HepG2 (cell line): Measurements from ENCODE around the gene BARX1. TPM values are rescaled to one million over a fixed set of nuclear protein-coding genes. Genes with fewer than 3 reads are reported as not detected.

ENCODE experiments used
- ATAC-seq: fragments of 200-7000 bp; cut with Tn5 transposase; 3 replicates; pipeline ENCODE4 v1.9.1; 2020; ENCODE audit warnings: mild to moderate bottlenecking, moderate library complexity
- BruUV-seq: library from RNA; stranded (reverse); fragments of 400-500 nt; replicated peaks from 2 replicates; lab custom pipeline; 2021; lab: Mats Ljungman, UMichigan
- CTCF ChIA-PET: fragments of 300-600 bp; formaldehyde crosslinking; extraction: SDS; loops from one replicate; lab custom pipeline; 2021; ENCODE audit warnings: low total read pairs, inconsistent platforms, low intra/inter-chr PET ratio; lab: Yijun Ruan, JAX
- POLR2A ChIA-PET: fragments of 350-600 bp; sonication (Branson Sonifier 250); formaldehyde crosslinking; loops from one replicate; lab custom pipeline; 2020; ENCODE audit warnings: antibody characterized with exemption, inconsistent platforms; lab: Yijun Ruan, JAX
- DNase-seq: peaks from one replicate; pipeline ENCODE4 v3.0.0-alpha.2; 2015; ENCODE audit warnings: low spot score
- FAIRE-seq: peaks from 3 replicates; lab custom pipeline; 2011; peaks lifted over from hg19 to GRCh38; lab: Jason Lieb, UNC
- H2AFZ ChIP-seq: one replicate; pipeline ENCODE4 v1.6.1; 2011; ENCODE audit warnings: low read length, inconsistent platforms
- H3K27ac ChIP-seq: fragments of 300-600 bp; 3 replicates; pipeline ENCODE4 v1.8.0; 2011; ENCODE audit warnings: mixed run types, mild to moderate bottlenecking, mixed read lengths, low read length, inconsistent platforms; ENCODE audit not compliant: insufficient read depth; ENCODE audit errors: extremely low read length
- H3K27me3 ChIP-seq, 2 experiments: fragments of 200-600 bp in 1 of 2; 2 replicates in 1 of 2; 3 replicates in 1 of 2; pipeline versions ENCODE4 v1.6.0 to v1.8.0; 2011; ENCODE audit warnings: low read length in 2 of 2, mild to moderate bottlenecking in 2 of 2, moderate library complexity in 2 of 2, inconsistent platforms in 1 of 2; ENCODE audit not compliant: insufficient read depth in 2 of 2, control insufficient read depth in 1 of 2
- H3K36me3 ChIP-seq, 2 experiments: fragments of 200-600 bp in 1 of 2; replicated peaks in 1 of 2; 2 replicates in 1 of 2; 3 replicates in 1 of 2; pipeline versions ENCODE4 v1.5.1 to v1.8.0; 2011; ENCODE audit warnings: low read length in 2 of 2, inconsistent platforms in 1 of 2; ENCODE audit not compliant: insufficient read depth in 2 of 2, control insufficient read depth in 1 of 2
- H3K4me1 ChIP-seq: 2 replicates; pipeline ENCODE4 v1.5.1; 2012; ENCODE audit warnings: low read length, inconsistent platforms; ENCODE audit not compliant: insufficient read depth
- H3K4me2 ChIP-seq: 2 replicates; pipeline ENCODE4 v1.6.0; 2011; ENCODE audit warnings: low read depth, low read length, inconsistent platforms
- H3K4me3 ChIP-seq, 3 experiments: fragments of 200-600 bp in 1 of 3; sonication (generic), shearing (Covaris generic) in 1 of 3; replicated peaks in 1 of 3; 2 replicates each; pipeline ENCODE4 v1.5.1; 2011 to 2016; ENCODE audit warnings: low read length in 3 of 3, inconsistent platforms in 2 of 3, low read depth in 2 of 3, mild to moderate bottlenecking in 2 of 3, control low read depth in 1 of 3, mixed read lengths in 1 of 3; ENCODE audit not compliant: insufficient read depth in 1 of 3
- H3K79me2 ChIP-seq: one replicate; pipeline ENCODE4 v1.6.1; 2011; ENCODE audit warnings: low read length, inconsistent platforms; ENCODE audit not compliant: insufficient read depth
- H3K9ac ChIP-seq: 2 replicates; pipeline ENCODE4 v1.6.0; 2011; ENCODE audit warnings: mild to moderate bottlenecking, low read depth, low read length, inconsistent platforms; ENCODE audit not compliant: insufficient read depth
- H3K9me3 ChIP-seq: 2 replicates; pipeline ENCODE4 v1.5.1; 2012; ENCODE audit warnings: mild to moderate bottlenecking, low read length
- H4K20me1 ChIP-seq: 2 replicates; pipeline ENCODE4 v1.6.0; 2011; ENCODE audit warnings: inconsistent platforms, mild to moderate bottlenecking, low read length, moderate library complexity; ENCODE audit not compliant: insufficient read depth
- AHR ChIP-seq: IDR thresholded peaks from 2 replicates; pipeline ENCODE4 v1.6.1; 2018; ENCODE audit warnings: missing genetic modification reagents, missing compliant biosample characterization
- ARNTL ChIP-seq: sonication (generic); formaldehyde crosslinking; IDR thresholded peaks from 2 replicates; pipeline ENCODE4 v1.4.0; 2020; ENCODE audit warnings: mild to moderate bottlenecking, missing genetic modification reagents
- GFI1 ChIP-seq: sonication (generic); formaldehyde crosslinking; IDR thresholded peaks from 2 replicates; pipeline ENCODE4 v1.5.0; 2020; ENCODE audit warnings: missing genetic modification reagents, mild to moderate bottlenecking, borderline replicate concordance
- GTF2F1 ChIP-seq: fragments of 150-350 bp; IDR thresholded peaks from 2 replicates; pipeline ENCODE4 v1.6.1; 2014; ENCODE audit warnings: low read length
- MED13 ChIP-seq: sonication (generic); formaldehyde crosslinking; IDR thresholded peaks from 2 replicates; pipeline ENCODE4 v1.5.0; 2020; ENCODE audit warnings: missing genetic modification reagents
- REL ChIP-seq: sonication (generic); formaldehyde crosslinking; conservative IDR thresholded peaks from 2 replicates; pipeline ENCODE4 v1.8.0; 2022; ENCODE audit warnings: mild to moderate bottlenecking, missing genetic modification reagents, moderate library complexity
- ZBTB42 ChIP-seq: sonication (generic); formaldehyde crosslinking; IDR thresholded peaks from 2 replicates; pipeline ENCODE4 v1.5.0; 2020; ENCODE audit warnings: mild to moderate bottlenecking, missing genetic modification reagents
- ZFP82 ChIP-seq: sonication (generic); formaldehyde crosslinking; IDR thresholded peaks from 2 replicates; pipeline ENCODE4 v1.5.1; 2020; ENCODE audit warnings: mild to moderate bottlenecking, missing genetic modification reagents, borderline replicate concordance
- ZNF367 ChIP-seq: sonication (generic); formaldehyde crosslinking; IDR thresholded peaks from 2 replicates; pipeline ENCODE4 v1.4.0; 2020; ENCODE audit warnings: missing genetic modification reagents, borderline replicate concordance
- ZNF484 ChIP-seq: sonication (generic); formaldehyde crosslinking; IDR thresholded peaks from 2 replicates; pipeline ENCODE4 v1.5.1; 2020; ENCODE audit warnings: mild to moderate bottlenecking, low read depth, missing genetic modification reagents, borderline replicate concordance
- WGBS: methylation state at CpG from one replicate; pipeline ENCODE4 v1.1.6; 2017; ENCODE audit warnings: low lambda C conversion rate; 5-methylcytosine and 5-hydroxymethylcytosine counted together
- in situ Hi-C: cut with HindIII; loops from 2 replicates; pipeline ENCODE4 v1.10.0; 2017; ENCODE audit warnings: low pct_unique_long_range_greater_than_20kb; ENCODE audit not compliant: extremely low pct_ligation_motif_present
- intact Hi-C: fragments of 100-400 bp; cut with micrococcal nuclease; formaldehyde crosslinking; loops from one replicate; pipeline ENCODE4 v1.10.0; 2022; ENCODE audit not compliant: unreplicated experiment
- polyA plus RNA-seq, 8 experiments: library from polyadenylated mRNA; depleted of rRNA in 3 of 8; stranded (reverse) in 7 of 8; unstranded in 1 of 8; fragments of >200 nt; fragmentation: Illumina TruSeq in 4 of 8; extraction: Trizol in 4 of 8; gene quantifications; 2 replicates each; pipeline versions ENCODE4 v1.2.1 to v1.2.3, GENCODE V29; 2011 to 2016; ENCODE audit warnings: low read depth in 4 of 8, missing spikeins in 1 of 8, mixed read lengths in 1 of 8; ENCODE audit not compliant: insufficient read depth in 1 of 8
- total RNA-seq, 5 experiments: library from RNA; depleted of rRNA; stranded (reverse); fragments of >200 nt; fragmentation: Illumina TruSeq; extraction: Trizol; gene quantifications; 2 replicates each; pipeline ENCODE4 v1.2.3, GENCODE V29; 2016; ENCODE audit warnings: low read depth in 1 of 5
- TF ChIP-seq, protein P1 (sequence below): sonication (generic); formaldehyde crosslinking; IDR thresholded peaks from 2 replicates; pipeline ENCODE4 v1.5.0; 2020; ENCODE audit warnings: missing genetic modification reagents, mild to moderate bottlenecking, borderline replicate concordance
- TF ChIP-seq, protein P2 (sequence below): sonication (generic); formaldehyde crosslinking; IDR thresholded peaks from 2 replicates; pipeline ENCODE4 v1.4.0; 2020; ENCODE audit warnings: mild to moderate bottlenecking, missing genetic modification reagents
- TF ChIP-seq, protein P3 (sequence below): sonication (generic); formaldehyde crosslinking; IDR thresholded peaks from 2 replicates; pipeline ENCODE4 v1.4.0; 2020; ENCODE audit warnings: missing genetic modification reagents

Gene BARX1
- total and polyA plus RNA-seq, 2 of the 13 experiments (the other 11 are each of a cell fraction or from before 2014, with no cell fraction given), result not detected

DNA sequence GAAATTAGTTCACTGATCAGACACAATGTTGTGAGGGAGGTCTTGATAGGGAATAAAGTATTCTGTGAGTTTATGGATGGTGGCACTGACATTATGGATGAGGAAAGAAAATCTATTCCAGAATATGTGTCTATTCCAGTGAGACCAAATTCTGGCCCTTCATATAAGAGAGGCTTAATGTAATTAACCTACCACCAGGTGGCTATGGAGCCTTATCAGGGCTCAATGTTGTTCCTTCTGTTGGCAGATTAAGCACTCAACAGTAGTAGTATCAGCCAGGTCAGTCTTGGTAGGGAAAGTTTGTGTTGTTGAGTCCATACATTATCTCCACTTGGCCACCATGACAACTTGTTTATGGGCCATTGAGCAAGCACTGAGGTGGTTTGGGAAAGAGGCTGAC is 41.7 kb upstream of the BARX1 start:
- intact Hi-C loops (no loop called here), in situ Hi-C loops (no loop called here)
- Histone ChIP-seq H3K79me2 (no peaks in the 10 kb centered on the region), H3K4me3 (no peak overlapping the region), H3K9ac (no peak overlapping the region), H3K27me3 (no peaks in the 10 kb centered on the region), H3K27ac (no peak overlapping the region), H3K36me3 (no peaks in the 10 kb centered on the region), H3K4me1 (peaks cover 10% of the 10 kb centered on the region), H3K4me2 (no peak overlapping the region), H4K20me1 (no peaks in the 10 kb centered on the region), H2AFZ (no peak overlapping the region), H3K9me3 (no peaks in the 10 kb centered on the region)
- FAIRE-seq, result no peak
- ChIA-PET CTCF (no interaction called here), POLR2A (no interaction called here)
- DNase-seq, result no peak
- no peak for TF ChIP-seq ZFP82 (CRISPR knock-in tag)
- no peak for TF ChIP-seq ZBTB42 (CRISPR knock-in tag)
- no TSS peak for BruUV-seq
- no peak for ATAC-seq

DNA sequence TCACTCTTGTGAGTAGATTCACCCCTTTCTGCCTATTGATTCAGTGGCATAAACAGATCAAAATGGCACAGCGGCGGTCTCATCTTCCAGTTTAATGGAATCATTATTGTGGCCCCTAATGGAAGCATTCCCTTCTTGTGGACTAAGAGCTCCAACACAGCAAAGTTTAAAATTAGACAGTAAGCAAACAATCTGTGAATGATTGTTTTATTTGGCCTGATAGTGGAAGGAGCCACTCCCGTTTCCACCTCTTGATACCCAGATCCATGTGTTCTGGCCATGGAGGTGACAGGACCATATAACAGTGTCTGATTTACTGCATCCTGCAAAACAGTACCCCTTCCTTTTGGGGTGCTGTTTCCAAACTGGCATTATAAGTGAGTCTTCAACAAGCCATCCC is 41.2 kb upstream of the BARX1 start:
- Histone ChIP-seq H3K27me3 (no peaks in the 10 kb centered on the region), H3K4me2 (no peak overlapping the region), H3K4me1 (peaks cover 10% of the 10 kb centered on the region)
- in situ Hi-C loops, result no loop called here
- no peak for ATAC-seq
- TF ChIP-seq GFI1 (CRISPR knock-in tag) (no peak), MED13 (CRISPR knock-in tag) (no peak), GTF2F1 (no peak), AHR (CRISPR knock-in tag) (no peak), ZNF484 (CRISPR knock-in tag) (no peak), ZNF367 (CRISPR knock-in tag) (no peak), REL (no peak), ARNTL (CRISPR knock-in tag) (no peak)
- TF ChIP-seq, protein P1, sequence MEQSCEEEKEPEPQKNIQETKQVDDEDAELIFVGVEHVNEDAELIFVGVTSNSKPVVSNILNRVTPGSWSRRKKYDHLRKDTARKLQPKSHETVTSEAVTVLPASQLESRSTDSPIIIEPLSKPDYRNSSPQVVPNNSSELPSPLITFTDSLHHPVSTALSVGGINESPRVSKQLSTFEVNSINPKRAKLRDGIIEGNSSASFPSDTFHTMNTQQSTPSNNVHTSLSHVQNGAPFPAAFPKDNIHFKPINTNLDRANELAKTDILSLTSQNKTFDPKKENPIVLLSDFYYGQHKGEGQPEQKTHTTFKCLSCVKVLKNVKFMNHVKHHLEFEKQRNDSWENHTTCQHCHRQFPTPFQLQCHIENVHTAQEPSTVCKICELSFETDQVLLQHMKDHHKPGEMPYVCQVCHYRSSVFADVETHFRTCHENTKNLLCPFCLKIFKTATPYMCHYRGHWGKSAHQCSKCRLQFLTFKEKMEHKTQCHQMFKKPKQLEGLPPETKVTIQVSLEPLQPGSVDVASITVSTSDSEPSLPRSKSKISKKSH, result no peak
- TF ChIP-seq, protein P2, sequence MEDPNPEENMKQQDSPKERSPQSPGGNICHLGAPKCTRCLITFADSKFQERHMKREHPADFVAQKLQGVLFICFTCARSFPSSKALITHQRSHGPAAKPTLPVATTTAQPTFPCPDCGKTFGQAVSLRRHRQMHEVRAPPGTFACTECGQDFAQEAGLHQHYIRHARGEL (CRISPR knock-in tag), result no peak
- TF ChIP-seq, protein P3, sequence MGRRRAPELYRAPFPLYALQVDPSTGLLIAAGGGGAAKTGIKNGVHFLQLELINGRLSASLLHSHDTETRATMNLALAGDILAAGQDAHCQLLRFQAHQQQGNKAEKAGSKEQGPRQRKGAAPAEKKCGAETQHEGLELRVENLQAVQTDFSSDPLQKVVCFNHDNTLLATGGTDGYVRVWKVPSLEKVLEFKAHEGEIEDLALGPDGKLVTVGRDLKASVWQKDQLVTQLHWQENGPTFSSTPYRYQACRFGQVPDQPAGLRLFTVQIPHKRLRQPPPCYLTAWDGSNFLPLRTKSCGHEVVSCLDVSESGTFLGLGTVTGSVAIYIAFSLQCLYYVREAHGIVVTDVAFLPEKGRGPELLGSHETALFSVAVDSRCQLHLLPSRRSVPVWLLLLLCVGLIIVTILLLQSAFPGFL (CRISPR knock-in tag), result no peak
- TF ChIP-seq, all 625 proteins: peak for 0
- Histone ChIP-seq H3K79me2 (no peaks in the 10 kb centered on the region), H3K9ac (no peak overlapping the region), H4K20me1 (no peaks in the 10 kb centered on the region), H3K9me3 (no peaks in the 10 kb centered on the region), H3K27ac (no peak overlapping the region), H2AFZ (no peak overlapping the region), H3K4me3 (no peak overlapping the region), H3K36me3 (no peaks in the 10 kb centered on the region)
- POLR2A ChIA-PET, result no interaction called here
- intact Hi-C loops, result no loop called here
- no TSS peak for BruUV-seq
- CTCF ChIA-PET, result no interaction called here
- FAIRE-seq (no peak), DNase-seq (no peak)
- 57% methylated on average over 3 of the region's 3 CpGs for WGBS
